GM12873 (cell line): ENCODE measurements around the gene PIGL.

Experiments used
- CTCF ChIP-seq: IDR thresholded peaks from 2 replicates; pipeline ENCODE4 v1.5.1; 2012; ENCODE audit warnings: low read depth, mild to moderate bottlenecking, moderate library complexity, low read length, control low read depth; ENCODE audit not compliant: insufficient read depth; ENCODE audit errors: missing control alignments

PIGL gene

GRCh38 chr17:16217002-16217635, at the start of gene PIGL:
Gene PIGL, plus strand, starts transcription at chr17:16217210. Its CDS starts 17 bp downstream, at chr17:16217227.
- TF ChIP-seq CTCF: no peak

- TF ChIP-seq CTCF: no peak
Measured at GRCh38 chr17:16171613-16172012, 45.4 kb upstream of the PIGL start.

DNA sequence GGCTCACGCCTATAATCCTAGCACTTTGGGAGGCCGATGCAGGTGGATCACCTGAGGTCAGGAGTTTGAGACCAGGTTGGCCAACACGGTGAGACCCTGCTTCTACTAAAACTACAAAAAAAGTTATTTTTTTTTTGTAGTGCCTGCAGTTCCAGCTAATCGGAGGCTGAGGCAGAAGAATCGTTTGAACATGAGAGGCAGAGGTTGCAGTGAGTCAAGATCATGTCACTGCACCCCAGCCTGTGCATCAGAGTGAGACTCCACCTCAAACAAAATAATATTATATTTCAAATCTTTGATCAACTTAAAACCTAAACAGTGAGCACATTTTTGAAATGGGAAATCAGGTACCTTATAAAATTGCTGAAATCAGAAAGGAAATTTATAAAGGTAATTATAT, 38.2 kb upstream of the PIGL start:
- no peak for TF ChIP-seq CTCF

- no peak for TF ChIP-seq CTCF
Measured at GRCh38 chr17:16181581-16181980, 35.4 kb upstream of the PIGL start.

DNA sequence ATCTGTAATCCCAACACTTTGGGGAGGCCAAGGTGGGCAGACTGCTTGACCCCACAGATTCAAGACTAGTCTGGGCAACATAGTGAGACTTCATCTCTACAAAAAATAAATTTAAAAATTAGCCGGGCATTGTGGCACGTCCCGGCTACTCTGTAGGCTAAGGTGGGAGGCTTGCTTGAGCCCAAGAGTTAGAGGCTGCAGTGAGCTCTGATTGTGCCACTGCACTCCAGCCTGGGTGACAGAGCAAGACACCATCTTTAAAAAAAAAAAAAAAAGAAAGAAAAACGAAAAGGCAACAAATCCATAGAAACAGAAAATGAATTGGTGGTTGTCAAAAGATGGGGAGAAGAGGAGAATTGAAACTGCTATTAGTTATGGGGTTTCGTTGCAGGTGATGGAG, 29.4 kb upstream of the PIGL start:
- no peak for TF ChIP-seq CTCF

GRCh38 chr17:16189791-16190348, 27.1 kb upstream of the PIGL start:
- TF ChIP-seq CTCF: no peak

- TF ChIP-seq CTCF: no peak
Measured at GRCh38 chr17:16190703-16191360, 26.2 kb upstream of the PIGL start.
